ENCODE measurements around the gene PSMC3. TPM values are rescaled to one million over a fixed set of nuclear protein-coding genes. Genes with fewer than 3 reads are reported as not detected.

The PSMC3 gene
- total RNA-seq, 6 experiments from 2014 or later: 52.5 to 98.1 (median 63.3) TPM

DNA sequence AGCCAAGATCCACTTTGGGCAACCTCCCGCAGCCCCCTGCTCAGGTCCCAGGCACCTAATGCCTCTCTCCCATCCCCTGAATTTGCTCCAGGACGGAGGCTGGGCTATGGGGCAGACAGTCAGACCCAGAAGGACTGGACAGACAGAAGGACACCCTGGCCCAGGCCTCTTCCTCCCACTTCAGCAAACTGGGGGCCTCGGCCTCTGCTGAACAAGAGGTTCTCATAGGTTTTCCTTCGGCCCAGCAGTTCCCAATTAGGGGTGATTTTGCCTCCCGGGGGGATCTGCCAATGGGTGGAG is 51.6 kb downstream of the PSMC3 start:
- no peaks in the 10 kb centered on the region for H3K27me3 ChIP-seq
- peak overlapping the region in 1 of 3 donors; percentile 6 for H3K4me3 ChIP-seq
- no CpG with 5 or more reads among the region's 5 CpGs for WGBS (ENCODE audit: insufficient coverage, low coverage, low lambda C conversion rate, missing lambda C conversion rate)
- no peak overlapping the region for H3K27ac ChIP-seq
- peaks cover 0 to 2% (median 0%) of the 10 kb centered on the region in 4 donors for H3K4me1 ChIP-seq
- H3K36me3 ChIP-seq: no peaks in the 10 kb centered on the region
- H3K9me3 ChIP-seq: no peaks in the 10 kb centered on the region
- TF ChIP-seq, protein P1, sequence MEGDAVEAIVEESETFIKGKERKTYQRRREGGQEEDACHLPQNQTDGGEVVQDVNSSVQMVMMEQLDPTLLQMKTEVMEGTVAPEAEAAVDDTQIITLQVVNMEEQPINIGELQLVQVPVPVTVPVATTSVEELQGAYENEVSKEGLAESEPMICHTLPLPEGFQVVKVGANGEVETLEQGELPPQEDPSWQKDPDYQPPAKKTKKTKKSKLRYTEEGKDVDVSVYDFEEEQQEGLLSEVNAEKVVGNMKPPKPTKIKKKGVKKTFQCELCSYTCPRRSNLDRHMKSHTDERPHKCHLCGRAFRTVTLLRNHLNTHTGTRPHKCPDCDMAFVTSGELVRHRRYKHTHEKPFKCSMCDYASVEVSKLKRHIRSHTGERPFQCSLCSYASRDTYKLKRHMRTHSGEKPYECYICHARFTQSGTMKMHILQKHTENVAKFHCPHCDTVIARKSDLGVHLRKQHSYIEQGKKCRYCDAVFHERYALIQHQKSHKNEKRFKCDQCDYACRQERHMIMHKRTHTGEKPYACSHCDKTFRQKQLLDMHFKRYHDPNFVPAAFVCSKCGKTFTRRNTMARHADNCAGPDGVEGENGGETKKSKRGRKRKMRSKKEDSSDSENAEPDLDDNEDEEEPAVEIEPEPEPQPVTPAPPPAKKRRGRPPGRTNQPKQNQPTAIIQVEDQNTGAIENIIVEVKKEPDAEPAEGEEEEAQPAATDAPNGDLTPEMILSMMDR (IDR thresholded peaks at IDR 0.05): no peak
- no peak for TF ChIP-seq POLR2A (IDR thresholded peaks at IDR 0.05)
- intact Hi-C loops (cut with DNase I): loop anchor here (5.0 to 10.0 kb wide), 2 partner anchors 50 to 78 kb away; partner anchors contain the start of gene PSMC3 (in 1 of the 2)
- no peak for DNase-seq
- ATAC-seq: no peak

DNA sequence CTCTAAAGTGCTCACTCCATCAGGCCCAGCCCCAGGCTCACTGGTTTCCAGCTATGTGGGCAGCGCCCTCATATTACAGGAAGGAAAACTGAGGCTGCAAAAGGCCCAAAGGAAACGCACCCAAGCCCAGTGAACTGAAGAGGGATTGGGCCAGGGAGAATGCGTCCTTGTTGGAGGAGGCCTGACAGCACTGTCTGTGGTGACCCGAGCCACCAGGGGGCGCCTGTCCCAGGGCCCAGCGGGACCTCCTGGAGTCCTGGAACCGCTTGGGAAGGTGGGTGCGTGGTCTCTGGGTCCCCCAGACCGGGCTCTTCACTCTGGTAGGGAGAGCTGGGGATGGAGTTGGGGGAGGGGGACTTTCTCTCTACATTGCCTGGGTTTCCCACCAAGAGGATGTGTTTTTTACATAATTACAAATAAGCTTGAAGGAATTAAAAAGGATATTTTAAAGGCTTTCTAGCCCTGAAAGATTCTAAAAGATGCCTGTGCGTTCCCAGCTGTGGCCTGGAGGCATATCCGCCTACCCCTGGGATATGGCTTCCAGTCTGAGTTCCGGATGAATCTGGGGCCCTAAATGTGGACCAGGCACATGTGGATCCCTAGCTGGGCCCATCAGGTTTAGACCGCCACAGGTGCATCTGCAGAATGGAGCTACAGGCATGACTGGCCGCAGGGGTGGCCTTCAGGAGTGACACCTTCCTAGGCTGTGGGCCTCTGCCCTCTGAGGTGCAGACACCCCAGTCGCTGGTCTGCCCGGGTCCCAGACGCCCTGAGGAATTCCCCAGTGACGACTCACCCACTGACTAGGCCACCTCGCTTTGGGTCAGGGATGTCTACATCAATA is 52.1 kb downstream of the PSMC3 start:
- TF ChIP-seq, protein P1 (IDR thresholded peaks at IDR 0.05): peak; percentile 87 to 97 (median 96)
- no peak for TF ChIP-seq POLR2A (IDR thresholded peaks at IDR 0.05)
- peak; percentile 84 to 91 (median 86) for ATAC-seq
- DNase-seq: peak; percentile 86 to 88 (median 86)
- WGBS (ENCODE audit: insufficient coverage, low coverage, low lambda C conversion rate, missing lambda C conversion rate): 24% methylated on average over 6 of the region's 19 CpGs
- H3K27ac ChIP-seq: no peak overlapping the region
- H3K36me3 ChIP-seq: no peaks in the 10 kb centered on the region
- H3K9me3 ChIP-seq: no peaks in the 10 kb centered on the region
- H3K27me3 ChIP-seq: no peaks in the 10 kb centered on the region
- intact Hi-C loops (cut with DNase I): loop anchor here in 1 of 2 donors (10.0 kb wide), 1 partner anchor 51 kb away; the partner anchor contains the start of gene PSMC3
- peaks cover 0 to 2% (median 0%) of the 10 kb centered on the region in 4 donors for H3K4me1 ChIP-seq
- H3K4me3 ChIP-seq: no peak overlapping the region

DNA sequence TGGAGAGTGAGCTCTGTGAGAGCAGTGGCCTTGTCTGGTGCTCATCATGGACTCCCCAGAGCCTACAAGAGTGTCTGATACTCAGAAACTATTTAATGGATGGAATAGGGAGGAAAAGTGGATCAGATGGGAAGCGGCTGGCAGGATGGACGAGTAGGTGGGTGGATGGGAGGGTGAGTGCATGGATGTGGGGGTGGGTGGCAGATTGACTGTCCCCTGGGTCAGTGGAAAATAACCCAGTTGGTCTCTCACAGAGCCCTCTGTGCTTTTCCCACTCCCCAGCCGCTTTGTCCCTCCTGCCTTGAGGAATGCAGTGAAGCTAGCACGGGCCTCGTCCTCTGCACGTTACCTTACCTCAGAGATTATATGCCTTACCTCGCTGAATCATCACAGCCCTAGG is 53.8 kb downstream of the PSMC3 start:
- Histone ChIP-seq H3K36me3 (no peaks in the 10 kb centered on the region), H3K4me3 (no peak overlapping the region), H3K27me3 (no peaks in the 10 kb centered on the region), H3K9me3 (no peaks in the 10 kb centered on the region), H3K4me1 (peaks cover 0 to 2% (median 0%) of the 10 kb centered on the region in 4 donors), H3K27ac (no peak overlapping the region)
- ATAC-seq (no peak), DNase-seq (no peak)
- intact Hi-C loops (cut with DNase I): loop anchor here in 1 of 2 donors (10.0 kb wide), 1 partner anchor 52 kb away; the partner anchor contains the start of gene PSMC3
- WGBS (ENCODE audit: insufficient coverage, low coverage, low lambda C conversion rate, missing lambda C conversion rate): 79% methylated on average over 7 of the region's 7 CpGs
- TF ChIP-seq, protein P1 (IDR thresholded peaks at IDR 0.05): no peak

DNA sequence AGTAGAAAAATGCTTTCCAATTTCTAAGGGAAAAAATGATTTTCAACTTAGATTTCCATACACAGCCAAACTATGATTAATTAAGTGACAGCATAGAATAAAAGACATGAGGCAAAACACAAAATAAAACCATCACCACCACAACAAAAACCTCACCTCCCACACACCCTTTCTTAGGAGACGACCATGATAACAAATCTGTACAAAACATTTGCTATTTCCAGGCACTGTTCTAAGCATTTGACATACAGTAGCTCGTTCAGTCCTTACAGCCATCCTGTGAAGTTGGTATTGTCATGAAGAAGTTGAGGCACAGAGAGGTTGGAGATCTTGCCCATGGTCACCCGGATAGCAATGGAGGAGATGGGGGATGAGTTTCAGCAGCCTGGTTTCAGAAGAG is 56.6 kb downstream of the PSMC3 start:
- DNase-seq (no peak), ATAC-seq (no peak)
- H3K27ac ChIP-seq: no peak overlapping the region
- intact Hi-C loops (cut with DNase I): loop anchor here in 1 of 2 donors (10.0 kb wide), 1 partner anchor 55 kb away; the partner anchor contains the start of gene PSMC3
- H3K36me3 ChIP-seq: no peaks in the 10 kb centered on the region
- TF ChIP-seq, protein P1 (IDR thresholded peaks at IDR 0.05): no peak
- TF ChIP-seq POLR2A (IDR thresholded peaks at IDR 0.05): no peak
- 19% methylated on average over 1 of the region's 3 CpGs for WGBS (ENCODE audit: insufficient coverage, low coverage, low lambda C conversion rate, missing lambda C conversion rate)
- H3K4me1 ChIP-seq: peaks cover 0 to 2% (median 0%) of the 10 kb centered on the region in 4 donors
- H3K9me3 ChIP-seq: no peaks in the 10 kb centered on the region
- no peaks in the 10 kb centered on the region for H3K27me3 ChIP-seq
- no peak overlapping the region for H3K4me3 ChIP-seq

Small RNA genes within 50 kb of the gene (microRNA-seq; reads per million reads assigned to microRNA genes)
- gene MIR4487: 0 reads per million in 2 donors

Small RNA genes within 50 kb of the gene (small RNA-seq; reads per million reads assigned to genes)
- 0 reads per million in 2 experiments for gene MIR4487

Other genes with a start within 250 kb of the PSMC3 start
- 10 to 100 TPM; 37.7 to 64.4 (median 62.1) TPM for gene ARFGAP2, start 249.6 kb downstream of the PSMC3 start, total RNA-seq
- gene PACSIN3, start 240.0 kb downstream of the PSMC3 start, total RNA-seq: 10 to 100 TPM in 5 of 6 experiments, 1 to 10 TPM in 1; 9.6 to 31.1 (median 25.0) TPM
- 10 to 100 TPM; 13.1 to 24.2 (median 13.8) TPM for gene DDB2, start 211.5 kb downstream of the PSMC3 start, total RNA-seq
- 100 to 1,000 TPM in 2 of 6 experiments, 10 to 100 TPM in 4; 53.3 to 173 (median 64.1) TPM for gene ACP2, start 177.6 kb downstream of the PSMC3 start, total RNA-seq
- gene NR1H3, start 168.4 kb downstream of the PSMC3 start, total RNA-seq: 10 to 100 TPM; 61.5 to 82.9 (median 67.3) TPM
- gene MADD, start 156.3 kb downstream of the PSMC3 start, total RNA-seq: 10 to 100 TPM; 15.2 to 21.3 (median 16.8) TPM
- gene MYBPC3, start 73.7 kb downstream of the PSMC3 start, total RNA-seq: under 1 TPM in 5 of 6 experiments, not detected in 1; 0.04 to 0.24 (median 0.13) TPM
- gene SPI1, start 47.9 kb downstream of the PSMC3 start, total RNA-seq: 10 to 100 TPM in 3 of 6 experiments, 1 to 10 TPM in 3; 7.5 to 29.1 (median 10.1) TPM
- gene SLC39A13, start 17.8 kb downstream of the PSMC3 start, total RNA-seq: 10 to 100 TPM in 5 of 6 experiments, 1 to 10 TPM in 1; 9.8 to 21.2 (median 13.1) TPM
- gene RAPSN, start 22.7 kb upstream of the PSMC3 start, total RNA-seq: under 1 TPM in 3 of 6 experiments, not detected in 3; 0.15 to 0.49 (median 0.25) TPM
- gene CELF1, start 126.7 kb upstream of the PSMC3 start, total RNA-seq: 10 to 100 TPM; 66.3 to 86.5 (median 71.7) TPM
- gene PTPMT1, start 139.2 kb upstream of the PSMC3 start, total RNA-seq: 100 to 1,000 TPM in 1 of 6 experiments, 10 to 100 TPM in 5; 14.7 to 118 (median 20.5) TPM
- gene KBTBD4, start 152.5 kb upstream of the PSMC3 start, total RNA-seq: 1 to 10 TPM; 6.5 to 9.2 (median 7.3) TPM
- gene NDUFS3, start 152.6 kb upstream of the PSMC3 start, total RNA-seq: 10 to 100 TPM; 53.3 to 64.1 (median 58.2) TPM
- not detected for gene FAM180B, start 160.2 kb upstream of the PSMC3 start, total RNA-seq
- gene C1QTNF4, start 168.0 kb upstream of the PSMC3 start, total RNA-seq: under 1 TPM in 3 of 6 experiments, not detected in 3; 0.21 to 0.44 (median 0.26) TPM
- gene MTCH2, start 216.1 kb upstream of the PSMC3 start, total RNA-seq: 100 to 1,000 TPM; 123 to 179 (median 135) TPM

Data from right lobe of liver (tissue), 6 donors.